ENCODE data around the gene RNF4.
A peak's percentile ranks its signal among the peaks of the same experiment; 100 is the strongest.

- TF ChIP-seq, protein P1, sequence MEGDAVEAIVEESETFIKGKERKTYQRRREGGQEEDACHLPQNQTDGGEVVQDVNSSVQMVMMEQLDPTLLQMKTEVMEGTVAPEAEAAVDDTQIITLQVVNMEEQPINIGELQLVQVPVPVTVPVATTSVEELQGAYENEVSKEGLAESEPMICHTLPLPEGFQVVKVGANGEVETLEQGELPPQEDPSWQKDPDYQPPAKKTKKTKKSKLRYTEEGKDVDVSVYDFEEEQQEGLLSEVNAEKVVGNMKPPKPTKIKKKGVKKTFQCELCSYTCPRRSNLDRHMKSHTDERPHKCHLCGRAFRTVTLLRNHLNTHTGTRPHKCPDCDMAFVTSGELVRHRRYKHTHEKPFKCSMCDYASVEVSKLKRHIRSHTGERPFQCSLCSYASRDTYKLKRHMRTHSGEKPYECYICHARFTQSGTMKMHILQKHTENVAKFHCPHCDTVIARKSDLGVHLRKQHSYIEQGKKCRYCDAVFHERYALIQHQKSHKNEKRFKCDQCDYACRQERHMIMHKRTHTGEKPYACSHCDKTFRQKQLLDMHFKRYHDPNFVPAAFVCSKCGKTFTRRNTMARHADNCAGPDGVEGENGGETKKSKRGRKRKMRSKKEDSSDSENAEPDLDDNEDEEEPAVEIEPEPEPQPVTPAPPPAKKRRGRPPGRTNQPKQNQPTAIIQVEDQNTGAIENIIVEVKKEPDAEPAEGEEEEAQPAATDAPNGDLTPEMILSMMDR (IDR thresholded peaks at IDR 0.05) = peak in 5 of 7 experiments; percentile 11 to 74 (median 64)
- no peak for TF ChIP-seq POLR2A (IDR thresholded peaks at IDR 0.05)
Observed at GRCh38 chr4:2462218-2462991, 6.5 kb upstream of the RNF4 start.

All from body of pancreas (tissue), 4 donors.